Astrocyte (in vitro differentiated cells and primary cell): ENCODE measurements around the gene SARNP.

ENCODE experiments used
- EZH2 ChIP-seq: IDR thresholded peaks from 2 replicates; pipeline ENCODE4 v1.6.1; 2012; ENCODE audit warnings: mild to moderate bottlenecking, low read length, inconsistent platforms; ENCODE audit not compliant: insufficient read depth
- TF ChIP-seq, protein P1 (sequence below): IDR thresholded peaks from 2 replicates; pipeline ENCODE4 v1.5.1; 2011; ENCODE audit warnings: low read depth, mild to moderate bottlenecking, inconsistent platforms, low read length, moderate library complexity; ENCODE audit not compliant: insufficient read depth

- TF ChIP-seq, protein P1, sequence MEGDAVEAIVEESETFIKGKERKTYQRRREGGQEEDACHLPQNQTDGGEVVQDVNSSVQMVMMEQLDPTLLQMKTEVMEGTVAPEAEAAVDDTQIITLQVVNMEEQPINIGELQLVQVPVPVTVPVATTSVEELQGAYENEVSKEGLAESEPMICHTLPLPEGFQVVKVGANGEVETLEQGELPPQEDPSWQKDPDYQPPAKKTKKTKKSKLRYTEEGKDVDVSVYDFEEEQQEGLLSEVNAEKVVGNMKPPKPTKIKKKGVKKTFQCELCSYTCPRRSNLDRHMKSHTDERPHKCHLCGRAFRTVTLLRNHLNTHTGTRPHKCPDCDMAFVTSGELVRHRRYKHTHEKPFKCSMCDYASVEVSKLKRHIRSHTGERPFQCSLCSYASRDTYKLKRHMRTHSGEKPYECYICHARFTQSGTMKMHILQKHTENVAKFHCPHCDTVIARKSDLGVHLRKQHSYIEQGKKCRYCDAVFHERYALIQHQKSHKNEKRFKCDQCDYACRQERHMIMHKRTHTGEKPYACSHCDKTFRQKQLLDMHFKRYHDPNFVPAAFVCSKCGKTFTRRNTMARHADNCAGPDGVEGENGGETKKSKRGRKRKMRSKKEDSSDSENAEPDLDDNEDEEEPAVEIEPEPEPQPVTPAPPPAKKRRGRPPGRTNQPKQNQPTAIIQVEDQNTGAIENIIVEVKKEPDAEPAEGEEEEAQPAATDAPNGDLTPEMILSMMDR, result no peak
- TF ChIP-seq EZH2, result no peak
Measured at GRCh38 chr12:55718015-55718414, 99.5 kb downstream of the SARNP start.
